ENCODE results near the gene ZDHHC4.

Gene ZDHHC4

GRCh38 chr7:6577369-6578113, at the start of gene ZDHHC4:
ZDHHC4 (plus strand) TSS chr7:6577454; CDS start chr7:6580562, 3,108 bp downstream.
- DNase-seq (ENCODE audit: low read depth in 2 of 2), result peak; percentile 83 to 85

GRCh38 chr7:6528401-6529130, 48.7 kb upstream of the ZDHHC4 start:
- no peak for DNase-seq (ENCODE audit: low read depth in 2 of 2)

- no peak for DNase-seq (ENCODE audit: low read depth in 2 of 2)
These were observed 47.6 kb upstream of the ZDHHC4 start for GRCh38 chr7:6529643-6530042.

- DNase-seq (ENCODE audit: low read depth in 2 of 2), result peak in 1 of 2 experiments; percentile 49
These were observed 46.4 kb upstream of the ZDHHC4 start for GRCh38 chr7:6530626-6531491.

- DNase-seq (ENCODE audit: low read depth in 2 of 2), result no peak
These were observed 45.6 kb upstream of the ZDHHC4 start for GRCh38 chr7:6531492-6532279.

GRCh38 chr7:6532516-6532915, 44.7 kb upstream of the ZDHHC4 start:
- no peak for DNase-seq (ENCODE audit: low read depth in 2 of 2)

- peak in 1 of 2 experiments; percentile 35 for DNase-seq (ENCODE audit: low read depth in 2 of 2)
These were observed 43.3 kb upstream of the ZDHHC4 start for GRCh38 chr7:6533893-6534495.

GRCh38 chr7:6536262-6537260, 40.7 kb upstream of the ZDHHC4 start:
- no peak for DNase-seq (ENCODE audit: low read depth in 2 of 2)

GRCh38 chr7:6542368-6542767, 34.9 kb upstream of the ZDHHC4 start:
- DNase-seq (ENCODE audit: low read depth in 2 of 2), result no peak

- DNase-seq (ENCODE audit: low read depth in 2 of 2), result no peak
These were observed 31.7 kb upstream of the ZDHHC4 start for GRCh38 chr7:6545398-6546126.

GRCh38 chr7:6546498-6547251, 30.6 kb upstream of the ZDHHC4 start:
- no peak for DNase-seq (ENCODE audit: low read depth in 2 of 2)

- no peak for DNase-seq (ENCODE audit: low read depth in 2 of 2)
These were observed 29.9 kb upstream of the ZDHHC4 start for GRCh38 chr7:6547400-6547799.

- DNase-seq (ENCODE audit: low read depth in 2 of 2), result no peak
These were observed 26.2 kb upstream of the ZDHHC4 start, which contains the start of gene GRID2IP for GRCh38 chr7:6551016-6551511. GRID2IP (minus strand) TSS chr7:6551461; CDS start chr7:6551436, 25 bp downstream.

GRCh38 chr7:6553448-6554044, 23.7 kb upstream of the ZDHHC4 start:
- DNase-seq (ENCODE audit: low read depth in 2 of 2), result no peak

- DNase-seq (ENCODE audit: low read depth in 2 of 2), result no peak
These were observed 22.4 kb upstream of the ZDHHC4 start for GRCh38 chr7:6554848-6555247.

GRCh38 chr7:6556196-6556595, 21.1 kb upstream of the ZDHHC4 start:
- no peak for DNase-seq (ENCODE audit: low read depth in 2 of 2)

- DNase-seq (ENCODE audit: low read depth in 2 of 2), result no peak
These were observed 18.4 kb upstream of the ZDHHC4 start for GRCh38 chr7:6558837-6559236.

- no peak for DNase-seq (ENCODE audit: low read depth in 2 of 2)
These were observed 17.4 kb upstream of the ZDHHC4 start for GRCh38 chr7:6559896-6560295.

Measured in stimulated activated CD4-positive, alpha-beta T cell treated with anti-CD3 and anti-CD28 coated beads, Interleukin-12 subunit alpha, Interleukin-12 subunit beta, amount 100 ng/mL, for 24 hours (primary cell).